ENCODE data around the gene GNG5.
"Not testable (repeated sequence)": the region's sequence is repeated elsewhere in the genome, so short reads cannot be mapped to it uniquely, and the experiment has no call there.

GNG5 gene

DNA sequence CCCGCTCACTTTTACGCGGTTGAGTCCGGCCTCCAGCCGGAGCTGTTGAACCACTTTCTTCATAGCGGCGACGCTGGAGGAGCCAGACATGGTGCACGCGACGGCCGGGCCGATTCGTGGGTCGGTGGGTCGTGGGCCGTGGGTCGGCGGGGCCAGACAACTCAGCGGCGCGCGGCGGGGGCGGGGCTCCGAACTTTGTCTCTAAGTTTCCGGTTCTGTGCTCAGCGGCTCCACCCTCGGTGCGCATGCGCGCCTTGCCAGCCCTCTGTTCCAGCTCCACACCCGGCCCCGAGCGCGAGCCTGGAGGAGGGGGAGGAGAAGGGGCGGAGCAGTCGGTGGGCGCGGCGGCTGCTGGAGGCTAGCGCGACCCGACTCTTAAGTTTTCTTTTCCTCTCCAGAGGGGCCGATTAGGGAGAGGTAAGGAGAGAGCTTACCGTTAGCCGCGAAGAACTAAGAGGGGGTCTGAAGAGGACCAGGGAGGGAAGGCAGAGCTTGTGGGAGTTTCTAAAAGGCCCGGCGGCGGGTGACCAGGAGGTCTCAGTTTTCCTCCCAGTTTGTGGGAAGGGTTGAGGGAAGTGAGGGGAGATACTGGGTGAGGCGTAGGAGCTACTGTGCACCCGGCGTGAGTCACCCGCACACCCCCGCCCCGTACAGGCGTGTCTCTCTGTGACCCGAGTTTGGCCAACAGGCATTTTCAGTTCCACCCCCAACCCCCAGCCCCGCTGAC, at the start of gene GNG5, which contains the start of gene SPATA1:
GNG5 (minus strand) TSS at position 580 of the 727 bp plus-strand sequence; CDS start at position 90, 490 bp downstream.
SPATA1 (plus strand) TSS at position 385 of the 727 bp plus-strand sequence. CDS start 9,974 bp downstream, outside the sequence.
- peak; percentile 92 for ATAC-seq
- no peaks in the 10 kb centered on the region for H3K27me3 Mint-ChIP-seq
- peak within 1 kb of the TSS; percentile 96 to 98 for H3K27ac Mint-ChIP-seq
- H3K9me3 Mint-ChIP-seq: no peaks in the 10 kb centered on the region
- peak; percentile 97 to 98 for DNase-seq
- peak within 1 kb of the TSS; percentile 91 to 95 for H3K4me3 Mint-ChIP-seq
- H3K4me1 Mint-ChIP-seq: peaks cover 26% of the 10 kb centered on the region

- H3K4me1 Mint-ChIP-seq: no peaks in the 10 kb centered on the region
- ATAC-seq (no peak), DNase-seq (no peak)
- no peak overlapping the region for H3K4me3 Mint-ChIP-seq
- H3K27me3 Mint-ChIP-seq: no peaks in the 10 kb centered on the region
- no peaks in the 10 kb centered on the region for H3K9me3 Mint-ChIP-seq
- no peak overlapping the region for H3K27ac Mint-ChIP-seq
Measured at GRCh38 chr1:84550826-84551225, 44.4 kb upstream of the GNG5 start.

DNA sequence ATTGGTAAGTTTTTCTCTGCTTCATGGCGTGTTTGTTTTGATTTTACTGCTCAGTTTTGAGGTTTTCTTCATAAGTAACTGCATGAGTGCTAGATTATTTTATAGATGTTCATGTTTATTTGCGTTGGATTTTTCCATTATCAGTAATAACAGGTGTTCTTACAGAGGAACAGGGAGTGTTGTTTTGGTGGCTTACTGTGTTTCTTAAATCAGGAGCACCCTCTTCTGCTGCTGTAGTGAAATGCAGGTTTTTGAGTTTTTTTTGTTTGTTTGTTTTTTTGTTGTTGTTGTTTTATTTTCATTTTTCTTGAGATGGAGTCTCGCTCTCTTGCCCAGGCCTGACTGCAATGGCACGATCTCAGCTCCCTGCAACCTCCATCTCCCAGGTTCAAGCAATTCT, 35.3 kb upstream of the GNG5 start:
- Mint-ChIP-seq H3K27me3 (no peaks in the 10 kb centered on the region), H3K9me3 (no peaks in the 10 kb centered on the region), H3K4me3 (no peak overlapping the region), H3K4me1 (peaks cover 18% of the 10 kb centered on the region), H3K27ac (no peak overlapping the region)
- DNase-seq (no peak), ATAC-seq (no peak)

DNA sequence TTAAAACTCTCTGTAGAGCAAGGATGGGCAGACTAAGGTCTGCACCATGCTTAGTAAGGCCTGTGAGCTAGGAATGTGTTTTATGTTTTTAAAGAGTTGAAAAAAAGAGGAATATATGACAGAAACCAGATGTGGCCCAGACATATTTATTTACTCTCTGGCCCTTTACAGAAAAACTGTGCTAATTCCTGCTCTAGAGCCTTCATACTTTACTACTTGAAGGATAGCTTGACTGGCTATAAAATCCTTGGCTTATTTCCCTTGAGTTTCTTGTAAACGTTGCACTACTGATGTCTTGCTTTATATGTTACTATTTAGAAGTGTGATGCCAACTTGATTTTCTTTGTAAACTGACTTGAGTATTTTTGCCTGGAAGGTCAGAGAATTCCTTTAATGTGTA, 34.4 kb upstream of the GNG5 start:
- Mint-ChIP-seq H3K4me3 (no peak overlapping the region), H3K4me1 (peaks cover 18% of the 10 kb centered on the region)

DNA sequence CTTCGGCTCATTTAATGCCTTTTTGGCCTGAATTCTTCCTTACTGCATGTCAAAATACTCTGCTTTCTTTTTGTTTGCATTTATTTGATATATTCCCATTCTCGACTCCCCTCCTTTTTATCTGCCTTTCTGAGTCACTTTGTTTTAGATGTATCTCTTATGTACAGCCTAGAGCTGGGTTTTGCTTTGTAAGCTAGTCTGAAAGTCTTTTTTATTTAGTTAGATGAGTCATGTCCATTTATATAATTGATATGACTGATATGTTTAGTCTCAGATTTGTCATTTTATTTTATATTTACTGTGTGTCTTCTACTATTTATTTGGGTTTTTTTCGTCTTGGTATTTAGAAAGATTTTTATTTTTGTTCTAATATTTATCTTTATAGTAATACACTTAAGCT, 33.6 kb upstream of the GNG5 start:
- H3K4me1 Mint-ChIP-seq: peaks cover 18% of the 10 kb centered on the region
- no peaks in the 10 kb centered on the region for H3K27me3 Mint-ChIP-seq
- H3K9me3 Mint-ChIP-seq: no peaks in the 10 kb centered on the region
- DNase-seq (no peak), ATAC-seq (no peak)
- H3K27ac Mint-ChIP-seq: no peak overlapping the region
- no peak overlapping the region for H3K4me3 Mint-ChIP-seq

More for the DNA sequence above, 34.4 kb upstream of the GNG5 start:
- Mint-ChIP-seq H3K27ac (no peak overlapping the region), H3K27me3 (no peaks in the 10 kb centered on the region), H3K9me3 (no peaks in the 10 kb centered on the region)
- DNase-seq (no peak), ATAC-seq (no peak)

DNA sequence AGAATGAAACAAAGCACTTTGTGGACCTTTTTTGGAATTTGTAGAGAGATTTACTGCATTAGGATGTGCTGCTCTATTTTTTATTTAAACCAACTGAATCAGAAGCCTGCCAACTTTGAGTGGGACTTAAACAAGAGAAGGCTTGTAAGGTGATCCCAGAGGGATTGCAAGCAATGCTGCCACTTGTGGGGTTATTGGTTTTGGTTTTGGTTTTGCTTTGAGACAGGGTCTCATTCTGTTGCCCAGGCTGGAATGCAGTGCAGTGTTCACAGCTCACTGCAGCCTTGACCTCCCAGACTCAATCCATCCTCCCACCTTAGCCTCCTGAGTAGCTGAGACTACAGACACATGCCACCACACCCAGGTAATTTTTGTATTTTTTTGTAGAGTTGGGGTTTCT, 32.2 kb upstream of the GNG5 start:
- H3K4me3 Mint-ChIP-seq: peak overlapping the region; percentile 24 to 35
- H3K27me3 Mint-ChIP-seq: no peaks in the 10 kb centered on the region
- peak; percentile 50 for ATAC-seq
- no peak overlapping the region for H3K27ac Mint-ChIP-seq
- peaks cover 18% of the 10 kb centered on the region for H3K4me1 Mint-ChIP-seq
- no peak for DNase-seq
- no peaks in the 10 kb centered on the region for H3K9me3 Mint-ChIP-seq

GRCh38 chr1:84525779-84526178, 19.4 kb upstream of the GNG5 start:
- Mint-ChIP-seq H3K27ac (no peak overlapping the region), H3K4me1 (no peaks in the 10 kb centered on the region), H3K27me3 (no peaks in the 10 kb centered on the region), H3K9me3 (no peaks in the 10 kb centered on the region), H3K4me3 (no peak overlapping the region)
- DNase-seq (no peak), ATAC-seq (no peak)

GRCh38 chr1:84524590-84524989, 18.2 kb upstream of the GNG5 start:
- DNase-seq (no peak), ATAC-seq (no peak)
- no peak overlapping the region for H3K4me3 Mint-ChIP-seq

GRCh38 chr1:84510668-84511067, 4.3 kb upstream of the GNG5 start:
- DNase-seq (no peak), ATAC-seq (no peak)
- Mint-ChIP-seq H3K27me3 (no peaks in the 10 kb centered on the region), H3K4me3 (no peak overlapping the region), H3K4me1 (no peaks in the 10 kb centered on the region), H3K27ac (no peak overlapping the region), H3K9me3 (no peaks in the 10 kb centered on the region)

More at GRCh38 chr1:84524590-84524989, 18.2 kb upstream of the GNG5 start:
- Mint-ChIP-seq H3K9me3 (no peaks in the 10 kb centered on the region), H3K4me1 (no peaks in the 10 kb centered on the region), H3K27ac (peak overlapping the region in 1 of 2 donors; percentile 62), H3K27me3 (no peaks in the 10 kb centered on the region)

GRCh38 chr1:84510165-84510564, 3.8 kb upstream of the GNG5 start:
- H3K4me3 Mint-ChIP-seq: no peak overlapping the region
- no peaks in the 10 kb centered on the region for H3K4me1 Mint-ChIP-seq
- no peak overlapping the region for H3K27ac Mint-ChIP-seq

DNA sequence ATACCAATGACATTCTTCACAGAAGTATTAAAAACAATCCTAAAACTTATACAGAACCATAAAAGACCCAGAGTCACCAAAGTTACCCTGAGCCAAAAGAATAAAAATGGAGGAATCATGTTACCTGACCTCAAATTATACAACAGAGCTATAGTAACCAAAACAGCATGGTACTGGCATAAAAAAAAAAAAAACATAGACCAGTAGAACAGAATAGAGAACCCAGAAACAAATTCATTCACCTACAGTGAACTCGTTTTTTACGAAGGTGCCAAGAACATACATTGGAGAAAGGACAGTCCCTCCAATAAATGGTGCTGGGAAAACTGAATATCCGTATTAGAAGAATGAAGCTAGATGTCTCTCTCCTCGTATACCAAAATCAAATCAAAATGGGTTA, 2.6 kb upstream of the GNG5 start:
- Mint-ChIP-seq H3K27ac (no peak overlapping the region), H3K9me3 (no peaks in the 10 kb centered on the region), H3K4me1 (peaks cover 7% of the 10 kb centered on the region), H3K27me3 (no peaks in the 10 kb centered on the region), H3K4me3 (no peak overlapping the region)
- ATAC-seq: no peak
- no peak for DNase-seq

More at GRCh38 chr1:84510165-84510564, 3.8 kb upstream of the GNG5 start:
- ATAC-seq (no peak), DNase-seq (no peak)
- no peaks in the 10 kb centered on the region for H3K9me3 Mint-ChIP-seq
- no peaks in the 10 kb centered on the region for H3K27me3 Mint-ChIP-seq

DNA sequence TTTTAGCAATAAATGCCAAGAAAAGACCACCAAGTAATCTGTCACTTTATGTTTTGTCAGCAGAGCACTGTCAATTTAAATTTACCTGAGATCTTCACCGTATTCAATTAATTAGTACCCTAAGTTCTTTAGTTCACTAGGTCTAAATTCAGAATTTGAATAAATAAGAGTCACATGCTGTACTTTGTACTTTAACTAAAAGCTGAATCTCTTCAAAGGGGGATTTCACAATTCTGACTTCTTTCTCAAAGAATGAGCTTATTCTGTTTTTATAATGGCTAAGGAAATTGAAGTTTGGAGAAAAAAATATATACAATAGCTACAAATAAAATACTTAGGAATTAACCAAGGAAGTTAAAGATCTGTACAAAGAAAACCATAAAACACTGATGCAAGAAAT, 2.1 kb upstream of the GNG5 start:
- Mint-ChIP-seq H3K9me3 (no peaks in the 10 kb centered on the region), H3K27ac (no peak overlapping the region), H3K27me3 (no peaks in the 10 kb centered on the region), H3K4me3 (no peak overlapping the region), H3K4me1 (peaks cover 12% of the 10 kb centered on the region)
- DNase-seq (no peak), ATAC-seq (no peak)

GRCh38 chr1:84507887-84508286, 1.5 kb upstream of the GNG5 start:
- not testable (repeated sequence) for ATAC-seq, H3K27me3 Mint-ChIP-seq, DNase-seq, H3K9me3 Mint-ChIP-seq, H3K4me3 Mint-ChIP-seq, H3K27ac Mint-ChIP-seq
- peaks cover 17% of the 10 kb centered on the region for H3K4me1 Mint-ChIP-seq

DNA sequence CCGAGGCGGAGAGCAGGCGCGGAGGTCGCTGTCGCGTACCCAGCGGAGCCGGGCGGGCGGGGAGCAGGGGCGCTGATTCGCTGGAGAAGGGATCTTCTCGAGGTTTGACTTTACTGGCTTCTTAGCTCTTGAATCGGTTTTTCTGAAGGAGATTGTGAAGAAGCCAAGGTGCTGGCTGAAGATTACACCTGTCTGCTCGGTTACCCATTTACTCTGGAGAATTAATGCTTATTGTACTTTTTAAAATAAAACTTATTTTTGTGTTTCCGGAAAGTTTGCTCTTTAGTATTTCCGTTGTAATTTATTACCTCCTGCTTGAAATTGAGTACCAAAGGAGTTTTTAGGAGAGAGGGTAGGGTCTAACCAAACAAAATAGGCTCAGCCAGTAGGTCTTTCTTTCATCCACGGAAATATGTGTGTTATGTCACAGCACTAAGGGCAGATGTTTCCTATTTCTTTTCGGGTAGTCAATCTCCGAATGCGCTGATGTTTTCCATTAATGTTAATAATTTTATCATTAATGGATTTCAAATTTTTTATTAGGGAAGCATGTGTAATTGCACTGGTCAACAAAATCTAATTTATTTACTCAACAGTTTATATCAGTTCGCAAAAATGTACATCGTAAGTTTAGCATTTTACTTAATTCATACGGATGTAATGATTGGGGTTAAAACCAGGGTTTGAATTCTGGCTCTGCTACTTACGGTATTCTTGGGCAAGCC, 510 bp upstream of the GNG5 start:
- Mint-ChIP-seq H3K27me3 (no peaks in the 10 kb centered on the region), H3K9me3 (no peaks in the 10 kb centered on the region), H3K27ac (peak overlapping the region; percentile 96 to 98), H3K4me3 (peak overlapping the region; percentile 91 to 94), H3K4me1 (peaks cover 19% of the 10 kb centered on the region)
- DNase-seq (no peak), ATAC-seq (no peak)

DNA sequence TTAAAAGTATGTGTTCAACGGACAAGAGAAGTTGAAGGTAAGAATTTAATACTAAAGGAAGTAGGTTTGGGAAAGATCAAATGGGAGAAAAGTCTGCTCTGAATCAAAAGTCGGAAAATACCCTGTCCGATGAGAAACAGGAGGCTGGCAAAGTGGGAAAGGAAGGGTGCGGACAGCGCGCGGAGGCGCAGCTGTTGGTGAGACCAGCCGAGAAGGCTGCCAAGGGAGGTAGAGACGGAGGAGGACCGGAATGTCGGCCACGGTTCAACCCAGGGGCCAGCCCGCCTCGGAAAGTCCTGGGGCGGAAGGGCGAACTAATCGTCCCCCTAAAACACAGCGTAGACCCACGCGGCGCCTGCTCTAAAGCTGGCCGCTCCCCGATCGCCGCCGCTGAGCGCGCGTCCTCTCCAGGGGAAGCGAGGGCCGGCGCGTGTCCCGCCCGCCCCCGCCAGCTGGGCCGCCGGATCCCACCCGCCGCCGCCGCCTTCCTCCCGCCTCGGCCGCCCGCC, 834 bp downstream of the GNG5 start:
- DNase-seq (no peak), ATAC-seq (peak; percentile 37)
- Mint-ChIP-seq H3K27me3 (no peaks in the 10 kb centered on the region), H3K27ac (peak overlapping the region; percentile 96 to 98), H3K9me3 (no peaks in the 10 kb centered on the region), H3K4me1 (peaks cover 30% of the 10 kb centered on the region), H3K4me3 (peak overlapping the region; percentile 91 to 95)

Data from stimulated activated naive CD8-positive, alpha-beta T cell treated with anti-CD3 and anti-CD28 coated beads, Interleukin-15, amount 100 ng/mL, for 72 hours (primary cell).